COLO829 (cell line): Measurements from ENCODE around the gene NCOA3.
A peak's percentile ranks its signal among the peaks of the same experiment; 100 is the strongest.
"Not testable (repeated sequence)": the region's sequence is repeated elsewhere in the genome, so short reads cannot be mapped to it uniquely, and the experiment has no call there.

Experiments
- DNase-seq: peaks from one replicate; pipeline ENCODE4 v3.0.0; 2012; ENCODE audit warnings: low spot score

Gene NCOA3

DNA sequence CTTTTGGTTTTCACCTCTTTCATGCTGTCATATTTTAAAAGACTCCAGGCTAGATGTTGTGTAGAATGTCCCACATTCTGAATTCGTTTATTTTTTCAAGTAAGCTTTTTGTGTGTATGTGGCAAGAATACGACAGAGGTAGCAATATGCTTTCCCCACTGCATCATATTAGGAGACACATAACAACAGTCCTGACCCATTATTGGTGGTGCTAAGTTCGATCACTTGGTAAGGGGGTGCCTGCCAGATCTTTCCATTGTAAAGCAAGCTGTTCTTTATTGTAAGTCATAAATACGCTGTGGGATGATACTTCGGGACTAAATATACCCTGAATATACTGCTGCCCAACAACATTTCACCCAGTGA is 588 bp upstream of the NCOA3 start:
- DNase-seq, result no peak

DNA sequence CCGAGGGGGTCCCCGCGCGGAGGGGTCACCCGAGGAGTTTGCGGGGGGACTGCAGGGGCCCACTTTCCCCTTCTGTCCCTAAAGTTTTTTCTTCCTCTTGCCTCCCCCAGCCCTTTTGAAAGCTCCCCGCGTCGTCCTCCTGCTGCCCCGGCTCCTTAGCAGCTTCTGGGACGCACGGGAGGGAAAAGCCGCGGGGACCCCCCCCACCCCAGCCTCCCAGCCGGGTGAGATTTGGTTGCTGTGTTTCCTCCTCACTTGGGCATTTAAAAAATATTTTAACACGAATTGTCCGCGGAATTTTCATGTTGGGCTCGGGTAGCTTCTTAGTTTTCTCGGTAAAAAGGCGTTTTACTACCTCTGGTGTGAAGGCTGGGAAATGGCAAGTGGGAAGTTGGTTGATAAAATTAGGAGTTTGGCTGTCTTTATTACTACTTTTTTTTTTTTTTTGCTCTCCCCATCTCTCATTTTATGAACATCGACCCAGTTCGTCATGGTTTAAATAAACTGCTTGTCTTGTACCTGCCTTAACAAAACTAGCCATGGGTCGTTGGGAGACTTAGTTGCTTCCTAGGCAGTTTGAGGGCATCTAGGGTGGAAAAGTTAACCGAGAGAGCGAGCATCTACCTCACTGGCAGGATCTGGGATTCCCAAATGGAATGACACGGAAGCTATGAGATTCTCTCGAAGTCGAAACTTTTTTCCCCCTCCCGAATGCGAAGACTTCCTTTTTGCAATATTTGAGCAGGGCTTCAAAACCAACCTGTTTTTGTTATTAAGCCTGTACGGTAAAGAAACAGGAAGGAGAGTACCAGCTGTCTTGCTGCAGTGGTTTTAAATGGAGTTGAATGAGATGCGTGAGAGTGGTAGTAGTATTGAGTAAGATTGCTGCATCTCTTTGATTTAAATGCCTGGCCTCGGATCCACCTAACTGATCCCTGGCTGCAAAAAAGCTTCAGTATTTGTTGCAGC is 868 bp downstream of the NCOA3 start:
- peak; percentile 42 for DNase-seq

DNA sequence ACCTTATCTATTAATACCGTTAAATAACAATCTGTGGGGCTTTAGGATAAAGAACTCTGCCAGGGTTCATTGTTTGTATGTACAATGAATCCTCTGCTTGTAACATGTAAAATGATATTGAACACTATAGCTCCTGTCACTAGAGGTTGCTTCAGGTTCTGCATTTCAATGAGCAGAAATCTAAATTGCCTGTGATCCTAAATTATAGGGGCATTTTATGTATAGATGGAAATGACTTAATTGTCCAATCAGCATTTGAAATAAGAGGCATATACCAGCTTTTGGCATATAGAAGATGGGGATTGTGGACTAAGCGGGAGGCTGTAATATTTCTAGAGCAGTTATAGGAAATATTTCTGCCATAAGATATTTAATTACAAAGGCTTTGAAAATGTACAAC is 2.0 kb downstream of the NCOA3 start:
- no peak for DNase-seq

DNA sequence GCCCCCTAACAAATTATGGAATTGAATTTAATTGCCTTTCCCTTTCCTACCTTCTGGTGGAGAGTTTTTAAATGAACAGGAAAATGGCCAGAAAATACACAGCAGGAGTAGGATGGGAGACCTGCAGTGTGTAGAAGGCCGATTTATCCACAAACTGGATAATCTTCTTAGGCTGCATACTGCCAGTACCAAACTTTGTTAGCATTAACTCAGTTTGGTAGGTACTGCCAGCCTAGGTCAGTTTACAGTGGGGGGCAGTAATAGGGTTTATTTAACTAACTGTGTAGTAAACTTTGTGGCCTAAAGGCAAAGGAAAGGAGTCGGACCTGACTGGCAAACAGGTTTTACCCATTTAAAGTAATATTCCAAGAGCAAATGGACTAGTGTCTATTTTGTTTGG is 4.6 kb downstream of the NCOA3 start:
- no peak for DNase-seq

DNA sequence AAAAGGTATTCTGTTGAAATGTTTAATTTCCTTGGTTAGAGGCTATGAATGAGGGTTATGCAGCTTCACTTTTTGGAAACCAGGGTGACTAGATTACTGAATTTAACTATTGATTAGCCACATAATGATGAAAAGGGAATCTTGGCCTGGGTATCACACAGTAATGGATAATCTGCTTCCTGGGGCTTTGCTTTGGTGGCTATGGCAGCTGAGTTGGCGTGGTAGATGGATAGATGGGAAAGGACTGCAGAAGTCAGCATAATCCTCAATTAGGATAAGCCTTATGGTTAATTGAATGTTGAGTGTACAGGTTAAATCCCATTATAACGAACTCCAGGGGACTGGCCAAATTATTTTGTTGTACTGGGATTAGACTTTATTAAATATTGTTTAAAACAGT is 5.2 kb downstream of the NCOA3 start:
- no peak for DNase-seq

DNA sequence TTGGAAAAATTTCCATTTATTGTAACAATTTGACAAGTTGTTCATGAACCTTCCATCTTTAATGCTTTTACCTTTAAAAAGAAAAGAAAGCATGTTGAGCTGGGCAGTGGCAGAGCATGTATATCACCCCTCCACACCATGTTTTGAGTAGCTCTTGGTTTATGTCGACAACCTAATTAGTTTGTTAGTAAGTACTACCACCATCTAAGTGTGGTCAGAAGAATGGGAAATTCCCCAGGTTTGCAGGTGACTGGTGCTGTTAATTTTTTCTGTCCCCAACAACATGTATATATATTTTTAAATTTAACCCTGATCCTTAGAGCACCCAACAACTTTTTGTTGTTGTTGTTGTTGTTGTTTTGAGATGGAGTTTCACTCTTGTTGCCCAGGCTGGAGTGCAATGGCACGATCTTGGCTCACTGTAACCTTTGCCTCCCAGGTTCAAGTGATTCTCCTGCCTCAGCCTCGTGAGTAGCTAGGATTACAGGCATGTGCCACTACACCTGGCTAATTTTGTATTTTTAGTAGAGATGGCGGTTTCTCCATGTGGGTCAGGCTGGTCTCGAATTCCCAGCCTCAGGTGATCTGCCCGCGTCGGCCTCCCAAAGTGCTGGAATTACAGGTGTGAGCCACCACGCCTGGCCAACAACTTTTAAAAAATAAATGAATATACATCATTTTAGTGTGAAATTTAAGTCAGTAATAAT is 5.7 kb downstream of the NCOA3 start:
- not testable (repeated sequence) for DNase-seq

DNA sequence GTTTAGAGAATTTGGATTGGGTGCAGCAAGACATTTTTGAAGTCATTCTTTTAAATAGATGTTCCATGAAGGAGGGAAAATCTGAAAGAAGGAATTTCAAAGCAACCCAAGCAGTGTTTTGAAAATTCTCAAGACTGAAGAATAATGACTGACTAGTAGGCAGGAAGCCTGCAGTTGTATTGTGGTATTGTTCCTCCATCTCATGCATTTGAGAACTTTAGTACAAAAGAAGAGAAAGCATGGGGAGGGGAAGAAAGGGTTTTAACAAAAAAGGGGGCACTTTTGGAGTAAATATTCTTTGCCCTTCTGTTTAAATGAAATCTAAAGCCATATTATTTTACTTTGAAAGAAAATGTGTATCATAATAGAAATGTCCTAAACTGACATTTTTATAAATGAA is 6.6 kb downstream of the NCOA3 start:
- DNase-seq, result no peak

DNA sequence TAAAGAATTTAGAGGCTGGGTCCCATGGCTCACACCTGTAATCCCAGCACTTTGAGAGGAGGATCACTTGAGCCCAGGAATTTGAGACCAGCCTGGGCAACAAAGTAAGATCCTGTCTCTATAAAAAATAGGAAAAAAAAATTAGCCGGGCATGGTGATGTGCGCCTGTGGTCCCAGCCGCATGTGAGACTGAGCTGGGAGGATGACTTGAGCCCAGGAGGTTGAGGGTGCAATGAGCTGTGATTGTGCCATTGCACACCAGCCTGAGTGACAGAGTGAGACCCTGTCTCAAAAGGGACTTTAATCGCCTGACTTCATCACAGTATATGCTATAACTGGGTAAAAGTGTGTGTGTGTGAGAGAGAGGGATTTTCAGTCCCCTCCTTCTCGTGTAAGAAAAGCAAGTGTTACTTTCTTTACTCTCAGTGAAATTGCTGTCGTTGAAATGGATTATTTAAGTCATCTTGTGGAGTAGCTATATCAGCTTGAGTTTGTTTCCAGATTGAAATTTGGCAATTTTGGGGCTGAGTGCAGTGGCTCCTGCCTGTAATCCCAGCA is 7.5 kb downstream of the NCOA3 start:
- DNase-seq, result no peak

DNA sequence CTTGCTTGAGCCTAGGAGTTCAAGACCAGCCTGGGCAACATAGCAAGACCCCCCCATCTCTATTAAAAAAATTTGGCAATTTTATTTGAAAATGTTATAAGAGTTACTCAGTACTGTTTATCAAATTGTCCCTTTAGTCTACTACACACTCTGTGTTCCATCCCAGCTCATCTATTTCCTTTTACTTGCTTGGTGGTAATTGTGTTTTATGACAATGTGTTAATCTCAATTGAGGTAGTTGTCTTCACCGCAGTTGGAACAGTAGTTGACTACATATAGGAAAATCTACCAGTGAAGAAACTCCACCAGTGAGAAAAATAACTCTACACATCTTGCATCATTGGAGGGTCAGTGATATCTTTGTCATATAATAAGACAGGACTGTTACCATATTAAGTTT is 8.0 kb downstream of the NCOA3 start:
- no peak for DNase-seq

DNA sequence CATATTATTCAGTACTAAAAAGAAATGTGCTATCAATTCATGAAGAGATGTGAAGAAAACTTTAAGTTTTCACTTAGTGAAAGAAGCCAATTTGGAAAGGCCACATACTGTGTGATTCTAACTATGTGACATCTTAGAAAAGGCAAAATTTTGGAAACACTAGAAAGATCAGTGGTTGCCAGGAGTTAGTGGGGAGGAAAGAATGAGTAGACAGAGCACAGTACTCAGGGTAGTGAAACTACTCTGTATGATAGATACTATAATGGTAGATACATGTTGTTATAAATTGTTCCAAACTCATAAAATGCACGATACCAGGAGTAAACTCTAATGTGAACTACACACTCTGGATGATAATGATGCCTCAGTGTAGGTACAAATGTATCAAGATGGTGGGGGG is 14.2 kb downstream of the NCOA3 start:
- DNase-seq, result no peak

DNA sequence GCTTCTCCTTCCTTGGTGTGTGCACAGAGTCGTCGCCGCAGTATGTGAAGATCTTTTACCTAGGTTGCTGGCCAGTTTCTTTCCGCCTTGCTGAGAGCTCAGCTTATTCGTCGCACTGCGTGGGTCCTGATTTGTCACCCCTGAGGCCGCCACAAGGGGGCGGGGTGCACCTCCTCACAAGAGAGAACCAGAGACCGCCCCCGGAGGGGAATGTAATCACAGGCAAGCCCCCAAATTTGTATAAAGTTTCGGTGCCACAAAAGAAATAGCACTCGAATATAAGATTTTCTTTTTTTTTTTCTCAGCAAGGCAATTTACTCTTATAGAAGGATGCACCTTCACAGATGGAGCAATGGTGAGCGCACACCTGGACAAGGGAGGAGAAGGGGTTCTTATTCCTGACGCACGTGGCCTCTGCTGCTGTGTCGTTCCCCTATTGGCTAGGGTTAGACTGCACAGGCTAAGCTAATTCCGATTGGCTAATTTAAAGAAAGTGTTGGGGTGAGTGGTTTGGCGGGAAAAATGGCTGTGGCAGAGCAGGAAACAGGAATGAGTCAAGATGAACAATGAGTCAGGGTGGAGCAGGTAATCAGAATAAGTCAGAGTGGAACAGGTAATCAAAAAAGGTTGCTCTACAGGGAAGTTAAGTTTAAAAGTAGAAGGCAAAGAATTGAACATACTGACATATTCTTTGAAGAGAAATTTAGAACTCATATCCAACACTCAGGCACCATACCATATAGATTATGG is 19.5 kb downstream of the NCOA3 start:
- DNase-seq, result no peak

DNA sequence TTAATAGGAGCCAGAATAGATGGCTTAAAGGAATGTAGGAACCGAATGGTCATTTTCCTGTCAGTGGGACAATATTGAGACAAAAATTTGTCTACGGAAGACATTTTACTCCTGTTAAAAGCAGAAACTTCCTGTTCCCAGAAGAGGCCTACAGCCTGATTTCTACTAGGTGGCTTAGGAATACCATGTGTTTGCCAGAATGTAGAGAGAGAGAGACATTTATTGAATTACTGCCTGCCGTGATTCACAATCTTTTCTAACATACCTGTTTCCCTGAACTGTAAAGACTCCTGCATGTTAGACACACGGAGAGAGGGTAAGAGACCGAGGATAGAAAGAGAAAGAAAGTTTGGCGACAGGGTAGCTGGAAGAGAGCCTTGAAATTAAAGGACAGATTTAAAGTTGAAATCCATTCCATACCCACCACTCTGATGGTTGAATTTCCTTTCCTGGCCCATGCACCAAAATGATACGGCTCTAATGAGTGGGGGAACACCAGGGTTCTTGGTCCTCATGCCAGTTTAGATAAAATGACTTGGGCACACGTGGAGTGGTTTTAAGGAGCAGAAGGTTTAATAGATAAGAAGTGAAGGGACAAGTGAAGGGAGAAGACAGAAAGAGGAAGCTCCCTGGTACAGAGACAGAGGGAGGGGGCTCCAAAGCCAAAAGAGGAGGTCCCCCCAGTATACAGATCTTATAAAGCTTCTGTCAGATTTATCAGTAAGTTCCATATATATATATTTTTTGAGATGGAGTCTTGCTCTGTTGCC is 22.5 kb downstream of the NCOA3 start:
- DNase-seq, result no peak

DNA sequence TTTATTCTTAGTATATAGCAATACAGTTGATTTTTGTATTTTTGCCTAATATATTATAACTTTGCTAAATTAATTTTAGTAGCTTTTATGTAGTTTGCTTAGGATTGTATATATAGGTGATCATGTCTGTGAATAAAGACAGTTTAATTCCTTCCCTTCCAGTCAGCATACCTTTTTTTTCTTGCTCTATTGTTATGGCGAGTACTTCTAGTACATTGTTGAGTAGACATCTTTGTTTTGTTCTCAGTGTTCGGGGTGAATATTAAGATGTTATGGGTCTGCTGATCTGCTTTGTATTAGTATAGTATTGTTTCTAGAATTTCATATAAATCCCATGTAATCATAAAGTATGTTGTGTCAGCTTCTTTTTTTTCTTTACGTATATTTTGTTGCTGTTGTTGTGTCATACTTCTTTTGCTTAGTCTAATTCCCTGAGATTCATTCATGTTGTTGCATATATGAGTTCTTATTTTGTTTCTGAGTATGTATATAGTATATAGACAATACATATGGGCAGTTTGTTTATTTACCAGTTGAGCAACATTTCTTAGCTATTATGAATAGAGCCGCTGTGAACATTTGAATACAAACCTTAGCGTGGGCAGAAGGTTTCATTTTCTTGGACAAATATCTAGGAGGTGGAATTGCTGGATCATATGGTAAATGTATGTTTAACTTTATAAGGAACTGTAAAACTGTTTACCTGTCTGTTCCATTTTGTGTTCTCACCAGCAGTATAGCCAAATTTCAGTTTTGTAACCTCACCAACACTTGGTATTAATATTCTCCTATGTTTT is 25.5 kb downstream of the NCOA3 start:
- no peak for DNase-seq

DNA sequence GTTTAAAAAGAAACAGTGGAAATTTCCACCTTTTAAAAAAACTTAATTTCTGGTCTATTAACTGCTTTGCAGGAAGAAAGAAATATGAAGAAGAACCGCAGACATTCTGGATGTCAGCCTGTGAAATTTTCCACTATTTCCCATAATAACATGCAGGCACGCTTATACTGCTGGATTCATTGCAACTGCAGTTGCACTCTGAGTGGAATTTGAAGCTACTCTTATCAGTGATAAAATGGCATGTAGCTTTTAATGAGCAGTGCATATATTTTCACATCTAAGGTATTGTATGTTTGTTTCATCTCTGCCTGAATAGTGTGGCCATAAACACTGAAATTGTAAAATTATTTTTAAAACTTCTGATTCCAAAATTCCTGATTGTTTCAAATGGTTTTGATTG is 28.2 kb downstream of the NCOA3 start:
- no peak for DNase-seq

DNA sequence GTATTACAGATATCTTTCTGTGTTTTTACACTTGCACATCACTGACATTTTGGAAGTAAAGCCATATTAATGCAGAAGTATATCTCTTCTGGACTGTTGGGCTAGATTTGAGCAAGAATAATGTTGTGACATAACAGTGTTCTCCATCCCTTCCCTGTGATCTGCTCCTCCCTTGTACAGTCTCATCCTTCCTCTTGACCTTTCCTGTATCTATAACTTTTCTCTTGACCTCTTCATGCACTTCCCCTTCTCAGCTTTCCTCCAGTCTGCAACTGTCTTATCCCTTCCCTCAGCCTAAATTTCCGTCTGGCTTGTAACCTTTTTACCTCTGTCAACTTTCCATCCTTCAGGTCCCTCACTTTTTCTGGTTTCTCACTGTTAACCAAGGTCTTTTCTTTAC is 29.8 kb downstream of the NCOA3 start:
- no peak for DNase-seq

DNA sequence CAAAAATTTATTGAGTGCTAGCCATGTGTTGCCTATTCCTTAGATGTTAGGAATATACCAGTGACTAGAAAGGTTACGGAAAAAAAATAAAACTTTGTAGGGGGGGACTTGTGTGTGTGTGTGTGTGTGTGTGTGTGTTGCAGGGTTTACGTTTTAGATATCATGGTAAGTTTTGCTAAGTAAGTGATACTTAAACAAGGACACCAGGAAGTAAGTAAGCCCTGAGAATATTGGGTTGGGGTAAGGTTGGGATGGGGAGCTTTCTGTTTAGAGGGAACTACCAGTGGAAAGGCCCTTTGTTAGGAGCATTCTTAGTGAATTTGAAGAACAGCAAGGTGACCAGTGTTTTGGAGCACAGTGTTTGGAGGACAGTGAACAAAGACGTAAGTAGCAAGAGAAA is 30.3 kb downstream of the NCOA3 start:
- no peak for DNase-seq

DNA sequence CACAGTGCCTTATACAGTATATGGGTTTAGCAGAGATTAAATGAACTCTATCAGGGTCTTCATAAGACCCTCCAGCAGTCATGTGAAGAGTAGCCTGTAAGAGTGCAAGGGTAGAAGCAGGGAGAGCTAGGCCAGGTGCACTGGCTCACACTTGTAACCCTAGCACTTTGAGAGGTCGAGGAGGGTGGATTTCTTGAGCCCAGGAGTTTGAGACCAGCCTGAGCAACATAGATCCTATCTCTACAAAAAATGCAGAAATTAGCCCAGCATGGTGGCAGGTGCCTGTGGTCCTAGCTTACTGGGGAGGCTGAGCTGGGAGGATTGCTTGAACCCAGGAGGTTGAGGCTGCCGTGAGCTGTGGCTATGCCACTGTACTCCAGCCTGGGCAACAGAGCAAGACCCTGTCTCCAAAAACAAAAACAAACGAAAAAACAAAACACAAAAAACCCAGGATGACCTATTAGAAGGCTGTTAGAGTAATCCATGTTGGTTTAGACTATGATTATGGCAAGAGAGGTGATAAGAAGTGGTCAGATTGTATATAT is 31.9 kb downstream of the NCOA3 start:
- no peak for DNase-seq

DNA sequence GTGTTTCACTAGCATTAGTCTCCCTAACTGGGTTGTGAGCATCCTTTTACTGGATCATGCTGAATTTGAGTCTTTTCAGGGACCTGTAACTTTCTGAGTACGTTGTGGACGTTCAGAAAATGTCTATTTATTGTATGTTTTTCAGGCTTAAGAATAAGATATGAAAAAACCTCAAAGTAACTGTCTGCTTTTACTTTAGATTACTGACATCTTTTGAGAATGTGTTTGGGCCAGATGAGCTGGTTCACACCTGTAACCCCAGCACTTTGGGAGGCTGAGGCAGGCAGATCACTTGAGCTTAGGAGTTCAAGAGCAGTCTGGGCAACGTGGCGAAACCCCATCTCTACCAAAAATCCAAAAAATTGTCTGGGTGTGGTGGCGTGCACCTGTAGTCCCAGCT is 32.7 kb downstream of the NCOA3 start:
- DNase-seq, result no peak

DNA sequence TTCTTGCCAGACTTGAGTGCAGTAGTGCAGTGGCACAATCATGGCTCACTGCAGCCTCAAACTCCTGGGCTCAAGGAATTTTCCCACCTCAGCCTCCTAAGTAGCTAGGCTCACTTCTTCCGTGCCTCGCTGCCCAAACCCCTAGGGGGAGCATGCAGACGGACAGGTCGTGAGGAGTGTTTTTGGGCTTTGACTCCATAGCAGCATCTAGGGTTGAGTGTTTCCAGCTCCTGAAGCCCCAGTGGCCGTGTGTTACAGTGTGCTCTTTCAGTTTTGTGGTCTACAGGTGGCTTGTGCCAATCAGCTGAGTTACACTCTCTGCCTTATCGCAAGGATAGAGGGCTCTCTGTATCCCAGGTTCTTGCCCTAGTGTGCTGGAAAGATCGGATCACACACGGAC is 33.4 kb downstream of the NCOA3 start:
- no peak for DNase-seq

DNA sequence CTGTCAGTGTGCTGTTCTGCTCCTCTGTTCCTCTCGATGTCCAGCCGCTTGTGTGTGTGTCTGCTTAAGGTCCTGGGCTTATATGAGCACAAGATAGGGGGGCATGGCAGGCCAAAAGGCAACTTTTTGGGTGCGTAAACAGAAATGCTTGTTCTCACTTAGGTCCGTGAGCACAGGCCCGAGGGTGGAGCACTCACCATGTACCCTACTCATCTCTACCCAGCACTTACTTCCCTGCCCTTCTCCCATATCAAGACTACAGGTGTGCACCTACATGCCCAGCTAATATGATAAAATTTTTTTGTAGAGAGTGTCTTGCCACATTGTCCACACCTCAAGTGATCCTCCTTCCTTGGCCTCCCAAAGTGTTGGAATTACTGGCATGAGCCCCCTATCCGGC is 34.3 kb downstream of the NCOA3 start:
- no peak for DNase-seq
